ENCODE data around the gene TIE1. TPM values are rescaled to one million over a fixed set of nuclear protein-coding genes. Genes with fewer than 3 reads are reported as not detected.

The TIE1 gene
- total and polyA plus RNA-seq, 2 of the 13 experiments (the other 11 are each of a cell fraction or from before 2014, with no cell fraction given) = 0.58 to 0.84 TPM

DNA sequence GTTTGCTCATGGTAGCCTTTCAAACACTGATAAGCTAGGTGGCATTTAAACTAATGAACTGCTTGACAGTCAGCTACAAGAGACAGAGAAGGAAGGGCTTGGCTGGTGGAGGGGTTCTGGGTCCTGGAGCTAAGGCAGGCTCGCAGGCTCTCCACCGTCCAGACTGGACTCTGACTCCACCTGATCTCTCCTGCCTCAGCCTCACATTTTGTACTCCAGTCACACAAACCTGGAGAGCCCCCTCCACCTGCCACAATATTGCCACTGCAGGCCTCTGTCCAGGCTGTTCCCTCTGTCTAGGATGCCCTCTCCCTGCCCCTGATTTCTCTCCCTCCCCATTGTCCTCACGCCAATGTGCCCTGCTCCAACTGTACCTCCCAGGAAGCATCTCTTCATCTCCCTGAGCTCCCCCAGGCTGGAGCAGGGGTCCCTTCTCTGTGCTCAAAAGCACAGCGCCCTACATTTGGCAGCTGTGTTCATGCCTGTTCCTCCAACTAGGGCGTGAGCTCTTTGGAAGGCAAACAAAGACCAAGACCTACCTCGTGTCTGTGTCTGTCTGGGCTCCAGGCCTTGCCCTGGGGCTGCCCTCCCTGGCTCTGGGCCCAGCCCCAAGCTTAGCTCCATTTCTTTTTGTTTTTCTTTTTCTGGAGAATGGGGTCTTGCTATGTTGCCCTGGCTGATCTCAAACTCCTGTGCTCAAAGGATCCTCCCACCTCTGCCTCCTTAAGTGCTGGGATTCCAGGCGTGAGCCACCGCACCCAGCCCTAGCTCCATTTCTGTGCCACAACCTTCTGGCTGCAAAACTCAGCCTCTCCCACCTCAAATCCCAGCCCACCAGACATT lies 2.9 kb downstream of the TIE1 start:
- no peaks in the 10 kb centered on the region for H3K36me3 ChIP-seq (replicated peaks in 1 of 2; ENCODE audit: control insufficient read depth in 1 of 2, insufficient read depth in 2 of 2, low read length in 2 of 2)
- no peak overlapping the region for H3K27ac ChIP-seq (ENCODE audit: extremely low read length, insufficient read depth, low read length)
- peak overlapping the region; percentile 20; the same call in 1 of the 2 replicates for H3K4me2 ChIP-seq (ENCODE audit: low read depth, low read length)
- H3K9ac ChIP-seq (ENCODE audit: insufficient read depth, low read depth, low read length) = no peak overlapping the region
- BruUV-seq (replicated peaks) = no TSS peak
- POLR2A ChIA-PET = interaction anchor here (0.8 to 1.4 kb wide), 4 partner anchors 26 to 65 kb away, joined by 3 to 6 read pairs (median 3); partner anchors contain the start of gene CDC20
- H3K27me3 ChIP-seq (ENCODE audit: control insufficient read depth in 1 of 2, insufficient read depth in 2 of 2, low read length in 2 of 2) = peaks cover 0 to 38% of the 10 kb centered on the region in 2 experiments; a peak in 3 of 5 replicates
- CTCF ChIA-PET (ENCODE audit: low intra/inter-chr PET ratio, low total read pairs) = no interaction called here
- intact Hi-C loops (cut with micrococcal nuclease; ENCODE audit: unreplicated experiment) = no loop called here
- no peaks in the 10 kb centered on the region for H3K9me3 ChIP-seq (ENCODE audit: low read length)
- ATAC-seq (peak; percentile 38), FAIRE-seq (no peak), DNase-seq (ENCODE audit: low spot score) (no peak)
- H4K20me1 ChIP-seq (ENCODE audit: insufficient read depth, low read length) = no peaks in the 10 kb centered on the region
- H3K4me3 ChIP-seq (replicated peaks in 1 of 3; ENCODE audit: insufficient read depth in 1 of 3, low read depth in 2 of 3, low read length in 3 of 3) = no peak overlapping the region
- in situ Hi-C loops (cut with HindIII; ENCODE audit: extremely low pct_ligation_motif_present, low pct_unique_long_range_greater_than_20kb) = no loop called here
- peaks cover 25% of the 10 kb centered on the region for H3K4me1 ChIP-seq (ENCODE audit: insufficient read depth, low read length)
- TF ChIP-seq ZNF121 (CRISPR knock-in tag; IDR thresholded peaks at IDR 0.05) = peak; percentile 92
- TF ChIP-seq, protein P1, sequence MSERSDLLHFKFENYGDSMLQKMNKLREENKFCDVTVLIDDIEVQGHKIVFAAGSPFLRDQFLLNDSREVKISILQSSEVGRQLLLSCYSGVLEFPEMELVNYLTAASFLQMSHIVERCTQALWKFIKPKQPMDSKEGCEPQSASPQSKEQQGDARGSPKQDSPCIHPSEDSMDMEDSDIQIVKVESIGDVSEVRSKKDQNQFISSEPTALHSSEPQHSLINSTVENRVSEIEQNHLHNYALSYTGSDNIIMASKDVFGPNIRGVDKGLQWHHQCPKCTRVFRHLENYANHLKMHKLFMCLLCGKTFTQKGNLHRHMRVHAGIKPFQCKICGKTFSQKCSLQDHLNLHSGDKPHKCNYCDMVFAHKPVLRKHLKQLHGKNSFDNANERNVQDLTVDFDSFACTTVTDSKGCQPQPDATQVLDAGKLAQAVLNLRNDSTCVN (CRISPR knock-in tag; IDR thresholded peaks at IDR 0.05; ENCODE audit: borderline replicate concordance) = 0 out of 2 replicates have a peak, but pooled peaks have one; percentile 47
- TF ChIP-seq, protein P2, sequence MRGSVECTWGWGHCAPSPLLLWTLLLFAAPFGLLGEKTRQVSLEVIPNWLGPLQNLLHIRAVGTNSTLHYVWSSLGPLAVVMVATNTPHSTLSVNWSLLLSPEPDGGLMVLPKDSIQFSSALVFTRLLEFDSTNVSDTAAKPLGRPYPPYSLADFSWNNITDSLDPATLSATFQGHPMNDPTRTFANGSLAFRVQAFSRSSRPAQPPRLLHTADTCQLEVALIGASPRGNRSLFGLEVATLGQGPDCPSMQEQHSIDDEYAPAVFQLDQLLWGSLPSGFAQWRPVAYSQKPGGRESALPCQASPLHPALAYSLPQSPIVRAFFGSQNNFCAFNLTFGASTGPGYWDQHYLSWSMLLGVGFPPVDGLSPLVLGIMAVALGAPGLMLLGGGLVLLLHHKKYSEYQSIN (CRISPR knock-in tag; IDR thresholded peaks at IDR 0.05; ENCODE audit: borderline replicate concordance) = no peak
- no peak for TF ChIP-seq ZNF607 (CRISPR knock-in tag; IDR thresholded peaks at IDR 0.05; ENCODE audit: borderline replicate concordance)
- no peak overlapping the region for H2AFZ ChIP-seq (ENCODE audit: low read length)
- H3K79me2 ChIP-seq (ENCODE audit: insufficient read depth, low read length) = no peaks in the 10 kb centered on the region
- 19% methylated on average over 6 of the region's 8 CpGs for WGBS (ENCODE audit: low lambda C conversion rate)

Measured in HepG2 (cell line).